NCI-H146 treated with DMSO at 0.1 percent for 48 hours (cell line): ENCODE measurements around the gene LGALS7.
A peak's percentile ranks its signal among the peaks of the same experiment; 100 is the strongest.
"Not testable (repeated sequence)": the region's sequence is repeated elsewhere in the genome, so short reads cannot be mapped to it uniquely, and the experiment has no call there.

Source experiments
- DNase-seq: peaks from one replicate; lab custom pipeline; 2025; ENCODE audit not compliant: unreplicated experiment; lab: John Stamatoyannopoulos, UW

The LGALS7 gene

GRCh38 chr19:38800577-38801347, 27.4 kb upstream of the LGALS7 start:
- DNase-seq, result no peak

- no peak for DNase-seq
These were observed 25.8 kb upstream of the LGALS7 start for GRCh38 chr19:38799104-38799503.

DNA sequence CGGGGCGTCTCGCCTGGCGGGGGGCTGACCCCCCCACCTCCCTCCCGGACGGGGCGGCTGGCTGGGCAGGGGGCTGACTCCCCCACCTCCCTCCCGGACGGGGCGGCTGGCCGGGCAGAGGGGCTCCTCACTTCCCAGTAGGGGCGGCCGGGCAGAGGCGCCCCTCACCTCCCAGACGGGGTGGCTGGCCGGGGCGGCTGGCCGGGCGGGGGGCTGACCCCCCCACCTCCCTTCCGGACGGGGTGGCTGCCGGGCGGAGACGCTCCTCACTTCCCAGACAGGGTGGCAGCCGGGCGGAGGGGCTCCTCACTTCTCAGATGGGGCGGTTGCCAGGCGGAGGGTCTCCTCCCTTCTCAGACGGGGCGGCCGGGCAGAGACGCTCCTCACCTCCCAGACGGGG, 24.5 kb upstream of the LGALS7 start:
- not testable (repeated sequence) for DNase-seq

DNA sequence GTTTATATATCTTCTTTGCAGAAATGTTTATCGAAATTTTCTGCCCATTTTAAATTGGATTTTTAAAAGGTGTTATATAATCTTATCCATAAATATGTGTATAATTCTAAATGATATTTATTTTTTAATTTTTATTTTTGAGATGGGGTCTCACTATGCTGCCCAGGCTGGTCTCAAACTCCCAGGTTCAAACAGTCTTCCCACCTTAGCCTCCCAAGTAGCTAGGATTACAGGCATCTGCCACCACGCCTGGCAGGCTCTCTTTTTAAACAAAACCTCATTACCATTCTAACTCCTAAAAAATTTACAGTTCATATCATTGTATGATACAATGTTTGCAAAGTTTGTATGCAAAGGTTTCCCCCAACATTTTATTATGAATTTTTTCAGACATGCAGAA, 22.8 kb upstream of the LGALS7 start:
- no peak for DNase-seq

GRCh38 chr19:38795549-38795948, 22.2 kb upstream of the LGALS7 start:
- DNase-seq, result no peak

GRCh38 chr19:38793671-38794070, 20.4 kb upstream of the LGALS7 start:
- DNase-seq, result no peak

DNA sequence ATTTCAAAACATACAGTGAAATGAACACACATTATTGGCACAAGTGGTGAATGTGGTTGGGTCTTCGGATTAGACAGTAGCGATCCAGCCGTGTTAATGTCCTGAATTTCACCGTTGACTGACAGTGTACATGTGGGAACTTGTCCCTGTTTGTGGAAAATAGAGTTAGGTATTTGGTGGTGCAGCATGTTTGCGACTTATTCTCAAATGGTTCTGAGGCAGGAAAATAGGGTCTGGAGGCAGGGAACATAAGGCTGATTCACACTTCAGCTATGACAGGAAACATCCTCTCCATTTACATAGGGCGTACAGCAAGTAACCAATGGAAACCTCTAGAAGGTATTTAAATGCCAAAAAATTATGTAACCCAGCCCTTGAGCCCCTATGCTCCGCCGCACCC, 19.9 kb upstream of the LGALS7 start:
- no peak for DNase-seq

DNA sequence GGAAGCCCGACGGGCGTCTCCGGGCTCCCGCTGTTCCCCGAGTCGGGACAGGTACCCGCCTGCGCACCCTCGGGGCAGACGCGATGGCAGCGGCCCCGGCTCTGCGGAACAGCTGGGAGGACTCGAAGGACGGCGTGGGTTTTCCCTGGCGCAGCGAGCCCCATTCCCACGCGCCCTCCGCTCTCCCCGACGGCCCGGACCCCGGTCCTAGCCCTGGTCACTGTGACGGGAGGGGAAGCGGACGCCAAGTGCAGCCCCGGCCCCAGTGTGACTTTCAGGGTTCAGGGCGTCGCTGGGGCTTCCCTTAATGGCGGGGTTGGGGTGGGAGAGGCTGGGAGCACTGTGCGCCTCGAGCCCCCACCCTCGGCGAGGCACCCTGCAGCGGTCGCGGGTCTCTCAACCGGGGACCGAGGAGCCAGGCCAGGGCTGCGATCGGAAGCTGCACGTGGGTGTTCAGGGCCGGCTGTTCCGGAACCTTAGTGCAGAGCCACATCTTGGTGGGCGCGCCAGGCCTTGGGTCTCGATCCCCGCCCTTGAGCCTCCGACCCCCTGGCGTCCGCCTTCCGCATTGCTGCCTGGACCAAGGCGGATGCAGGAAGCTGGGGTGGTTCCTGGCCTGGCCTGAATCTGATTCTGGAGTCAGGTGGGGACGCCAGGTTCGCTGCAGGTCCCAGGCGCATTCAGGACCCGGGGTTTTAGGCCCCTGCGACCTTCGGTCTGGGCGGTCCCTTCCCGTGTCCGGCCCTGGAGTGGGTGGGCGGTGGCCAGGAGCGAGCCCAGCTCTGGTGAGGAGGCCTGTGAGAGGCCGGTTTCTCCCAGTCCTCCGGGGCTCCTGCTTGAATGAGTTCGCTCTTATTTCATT, 19.2 kb upstream of the LGALS7 start:
- DNase-seq, result no peak

GRCh38 chr19:38791451-38792064, 18.2 kb upstream of the LGALS7 start:
- DNase-seq, result not testable (repeated sequence)

DNA sequence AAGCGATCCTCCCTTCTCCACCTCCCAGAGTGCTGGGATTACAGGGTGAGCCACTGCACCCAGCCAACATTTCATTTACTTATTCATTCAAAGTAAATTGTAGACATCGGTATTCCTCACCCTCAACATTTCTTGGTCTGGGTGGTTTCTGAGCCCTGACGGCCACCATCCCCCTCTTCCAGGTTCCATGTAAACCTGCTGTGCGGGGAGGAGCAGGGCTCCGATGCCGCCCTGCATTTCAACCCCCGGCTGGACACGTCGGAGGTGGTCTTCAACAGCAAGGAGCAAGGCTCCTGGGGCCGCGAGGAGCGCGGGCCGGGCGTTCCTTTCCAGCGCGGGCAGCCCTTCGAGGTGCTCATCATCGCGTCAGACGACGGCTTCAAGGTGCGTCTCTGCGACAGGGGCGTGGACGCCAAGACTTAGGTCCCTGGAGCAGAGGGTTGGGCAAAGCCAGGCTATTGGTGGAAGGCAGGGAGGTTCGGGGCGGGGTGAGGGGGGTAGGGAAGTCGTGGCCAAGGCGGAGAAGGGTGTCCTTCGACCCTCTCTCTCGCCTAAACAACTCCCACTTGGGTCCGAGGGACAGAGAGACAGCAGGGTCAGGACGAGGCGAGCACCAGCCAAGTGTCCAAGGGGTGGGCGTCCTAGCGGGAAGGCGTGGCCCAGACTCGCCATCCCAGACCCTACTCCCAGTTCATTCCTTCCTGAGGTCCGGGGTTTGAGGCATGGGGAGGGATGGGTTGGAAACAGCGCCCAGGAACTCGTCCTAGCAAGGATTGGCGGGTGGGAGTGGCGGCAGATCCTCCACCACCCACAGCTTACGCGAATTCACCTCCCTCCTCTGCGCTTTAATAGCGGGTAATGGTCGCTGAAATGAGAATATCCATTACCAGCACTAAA, 17.4 kb upstream of the LGALS7 start:
- not testable (repeated sequence) for DNase-seq

- DNase-seq, result no peak
These were observed 15.3 kb upstream of the LGALS7 start, which contains the start of gene LGALS7B for GRCh38 chr19:38788478-38789243. Gene LGALS7B (plus strand): TSS chr19:38789200. CDS start chr19:38789227, 27 bp downstream.

GRCh38 chr19:38786572-38787265, 13.4 kb upstream of the LGALS7 start:
- no peak for DNase-seq

DNA sequence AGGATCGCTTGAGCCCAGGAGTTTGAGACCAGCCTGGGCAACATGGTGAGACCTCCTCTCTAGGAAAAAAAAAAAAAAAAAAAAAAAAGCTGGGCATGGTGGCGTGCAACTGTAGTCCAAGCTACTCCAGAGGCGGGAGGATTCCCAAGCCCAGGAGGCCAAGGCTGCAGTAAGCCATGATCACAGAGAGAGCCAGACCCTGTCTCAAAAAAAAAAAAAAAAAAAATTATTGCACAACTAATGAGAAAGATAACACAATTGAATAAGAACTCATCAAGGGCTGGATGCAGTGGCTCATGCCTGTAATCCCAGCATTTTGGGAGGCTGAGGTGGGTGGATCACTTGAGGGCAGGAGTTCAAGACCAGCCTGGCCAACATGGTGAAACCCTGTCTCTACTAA, 12.7 kb upstream of the LGALS7 start:
- DNase-seq, result not testable (repeated sequence)

DNA sequence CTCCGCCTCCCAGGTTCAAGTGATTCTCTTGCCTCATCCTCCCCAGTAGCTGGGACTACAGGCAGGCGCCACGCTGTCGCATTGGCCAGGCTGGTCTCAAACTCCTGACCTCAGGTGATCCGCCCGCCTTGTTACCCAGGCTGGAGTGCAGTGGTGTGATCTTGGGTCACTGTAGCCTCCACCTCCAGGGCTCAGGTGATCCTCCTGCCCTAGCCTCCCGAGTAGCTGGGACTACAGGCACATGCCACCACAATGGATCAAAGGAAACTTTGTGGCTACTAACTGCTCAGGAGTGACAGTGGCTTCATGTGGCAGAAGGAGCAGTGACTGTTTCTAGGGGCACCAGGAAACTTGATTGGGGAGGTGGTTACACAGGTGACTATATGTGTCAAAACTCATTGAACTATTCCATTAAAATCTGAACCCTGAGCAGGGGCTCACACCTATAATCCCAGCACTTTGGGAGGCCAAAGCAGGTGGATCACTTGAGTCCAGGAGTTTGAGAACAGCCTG, 11.9 kb upstream of the LGALS7 start:
- no peak for DNase-seq

DNA sequence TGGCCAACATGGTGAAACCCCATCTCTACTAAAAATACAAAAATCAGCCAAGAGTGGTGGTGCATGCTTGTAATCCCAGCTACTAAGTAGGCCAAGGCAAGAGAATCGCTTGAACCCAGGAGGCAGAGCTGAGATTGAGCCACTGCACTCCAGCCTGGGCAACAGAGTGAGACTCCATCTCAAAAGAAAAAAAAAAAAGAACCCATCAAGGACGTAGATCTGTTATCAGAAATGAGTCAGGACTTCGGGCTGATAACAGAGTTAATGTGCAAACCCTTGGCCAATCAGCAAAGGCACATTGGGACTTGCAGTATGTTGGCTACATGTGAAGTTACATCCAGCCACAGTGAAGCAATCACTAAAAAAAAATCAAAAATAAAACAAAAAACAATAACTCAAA, 10.9 kb upstream of the LGALS7 start:
- no peak for DNase-seq

- not testable (repeated sequence) for DNase-seq
These were observed 8.9 kb upstream of the LGALS7 start for GRCh38 chr19:38782212-38782611.

DNA sequence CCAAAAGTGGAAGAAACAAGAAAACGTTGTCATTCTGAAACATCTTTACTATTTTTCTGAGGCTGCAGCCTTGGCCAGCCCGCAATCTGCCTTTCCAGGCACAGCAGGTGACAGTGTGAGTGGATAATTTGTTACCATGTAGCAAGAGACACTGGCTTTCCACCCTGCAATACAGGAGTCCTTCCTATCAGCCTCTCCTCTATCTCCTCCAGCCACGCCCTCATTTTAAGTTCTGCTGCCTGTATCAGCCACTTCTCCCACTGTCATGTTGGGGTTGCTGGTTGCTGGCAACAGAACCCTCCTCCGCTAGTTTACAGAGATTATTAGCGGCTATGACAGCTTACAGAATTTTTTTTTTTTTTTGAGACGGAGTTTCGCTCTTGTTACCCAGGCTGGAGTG, 7.7 kb upstream of the LGALS7 start:
- DNase-seq, result peak; percentile 41

DNA sequence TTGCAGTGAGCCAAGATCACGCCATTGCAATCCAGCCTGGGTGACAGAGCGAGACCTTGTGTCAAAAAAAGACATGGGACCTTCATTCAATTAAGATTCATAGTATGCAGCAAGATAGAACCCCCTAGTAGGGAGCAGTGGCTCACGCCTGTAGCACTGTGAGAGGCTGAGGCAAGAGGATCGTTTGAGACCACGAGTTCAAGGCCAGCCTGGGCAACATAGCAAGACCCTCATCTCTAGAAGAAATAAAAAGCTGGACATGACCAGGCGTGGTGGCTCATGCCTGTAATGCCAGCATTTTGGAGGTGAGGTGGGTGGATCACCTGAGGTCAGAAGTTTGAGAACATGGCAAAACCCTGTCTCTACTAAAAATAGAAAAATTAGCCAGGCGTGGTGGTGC, 7.1 kb upstream of the LGALS7 start:
- no peak for DNase-seq

- no peak for DNase-seq
These were observed 5.4 kb upstream of the LGALS7 start for GRCh38 chr19:38778733-38779132.
